GM18867 (cell line): Measurements from ENCODE around the gene CHST8.

Source experiments
- ATAC-seq: cut with Tn5 transposase; IDR thresholded peaks from one replicate; pipeline ENCODE4 v1.9.1; 2021; ENCODE audit warnings: mild to moderate bottlenecking, moderate library complexity; ENCODE audit not compliant: unreplicated experiment

The CHST8 gene

GRCh38 chr19:33706631-33707030 is 84.9 kb downstream of the CHST8 start:
- no peak for ATAC-seq

DNA sequence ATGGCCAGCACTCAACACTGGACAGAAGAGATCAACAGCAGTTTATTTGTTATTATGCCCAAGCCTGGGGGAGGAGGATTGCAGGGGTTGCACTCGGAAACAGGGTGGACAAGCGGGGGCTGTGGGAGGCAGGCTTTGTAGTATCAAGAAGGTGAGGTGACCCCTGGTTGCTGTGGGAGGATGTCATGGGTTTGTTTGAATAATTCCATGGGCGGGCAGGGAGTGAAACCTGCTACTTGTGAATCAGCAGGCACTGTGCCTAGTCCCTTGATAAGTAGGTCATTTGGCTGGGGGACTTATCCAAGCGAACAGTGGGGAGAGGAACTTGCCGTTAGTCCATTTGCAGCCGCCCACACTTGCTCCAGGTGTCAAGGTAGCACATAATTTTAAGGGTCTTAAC is 90.5 kb downstream of the CHST8 start:
- ATAC-seq, result no peak

DNA sequence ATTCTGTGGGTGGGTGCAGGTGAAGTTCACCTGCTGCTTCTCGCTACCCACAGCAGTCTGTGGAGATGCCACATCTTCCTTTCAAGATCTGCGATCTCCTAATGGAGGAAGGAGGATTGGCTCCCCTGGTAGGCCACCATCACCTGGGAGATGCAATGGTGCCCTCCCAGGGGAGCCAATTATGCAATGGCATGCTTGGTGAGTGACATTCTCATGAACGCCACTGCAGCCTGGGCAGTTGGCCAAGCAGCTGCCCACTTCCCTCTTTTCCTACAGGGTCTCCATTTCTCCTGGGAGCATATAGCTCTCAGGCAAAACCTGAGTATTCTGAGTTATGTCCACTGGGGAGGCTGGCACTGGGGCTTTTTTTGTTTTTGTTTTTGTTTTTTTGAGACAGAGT is 91.4 kb downstream of the CHST8 start:
- ATAC-seq, result no peak

DNA sequence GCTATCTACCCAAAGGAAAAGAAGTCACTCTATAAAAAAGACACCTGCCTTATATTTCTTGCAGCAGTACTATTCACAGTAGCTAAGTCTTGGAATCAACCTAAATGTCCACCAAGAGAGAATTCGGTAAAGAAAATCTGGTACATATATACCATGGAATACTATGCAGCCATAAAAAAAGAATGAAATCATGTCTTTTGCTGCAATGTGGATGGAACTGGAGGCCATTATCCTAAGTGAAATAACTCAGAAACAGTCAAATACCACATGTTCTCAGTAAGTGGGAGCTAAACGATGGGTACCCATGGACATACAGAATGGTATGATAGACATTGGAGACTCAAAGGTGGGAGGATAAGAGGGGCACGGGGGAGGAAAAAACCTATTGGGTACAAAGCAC is 92.4 kb downstream of the CHST8 start:
- no peak for ATAC-seq

GRCh38 chr19:33715462-33715861 is 93.7 kb downstream of the CHST8 start:
- no peak for ATAC-seq

DNA sequence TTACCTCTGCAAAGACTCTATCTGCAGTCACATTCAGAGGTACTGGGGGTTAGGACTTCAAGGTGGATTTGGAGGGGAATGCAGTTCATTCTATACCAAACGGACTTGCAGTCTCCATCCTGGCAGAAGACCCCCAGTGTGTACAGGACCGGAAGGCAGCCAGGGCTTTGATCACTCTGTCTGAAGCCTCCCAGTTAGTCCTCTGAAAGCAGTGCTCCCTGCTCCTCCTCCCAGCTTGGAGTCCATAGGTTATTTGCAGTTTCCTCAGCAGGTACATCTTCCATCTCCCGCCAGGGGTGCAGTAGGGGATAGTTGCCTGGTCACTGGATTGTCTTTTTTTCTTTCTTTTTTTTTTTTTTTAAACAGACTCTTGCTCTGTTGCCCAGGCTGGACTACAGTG is 96.1 kb downstream of the CHST8 start:
- no peak for ATAC-seq

DNA sequence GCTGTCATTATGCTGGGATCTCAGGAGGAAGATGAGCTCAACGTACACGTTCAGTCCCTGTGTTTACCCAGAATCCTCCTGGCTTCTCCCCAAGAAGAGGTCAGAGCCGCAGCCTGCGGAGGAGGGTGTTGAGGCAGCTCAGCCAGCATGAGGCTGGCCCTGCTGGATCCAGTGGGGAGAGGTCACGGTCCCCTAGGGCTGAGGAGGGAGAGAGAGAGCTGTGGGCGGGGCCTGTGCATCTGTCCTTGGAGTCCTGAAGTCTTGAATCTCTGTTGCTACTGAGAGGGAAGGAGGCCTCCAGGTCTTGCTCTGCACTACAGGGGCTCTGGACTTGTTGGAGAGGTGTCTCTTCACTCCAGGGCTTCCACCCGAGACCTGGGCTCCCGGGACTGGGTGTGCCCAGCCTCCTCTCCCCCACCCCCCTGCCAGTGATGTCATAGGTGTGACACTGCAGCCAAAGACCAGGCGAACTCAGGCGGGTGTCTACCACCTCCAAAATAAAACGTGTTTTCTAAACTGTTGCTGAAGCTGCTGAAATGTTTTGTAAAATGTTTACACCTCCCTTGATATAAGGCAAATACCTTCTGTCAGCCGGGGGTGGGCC is 97.0 kb downstream of the CHST8 start:
- no peak for ATAC-seq

GRCh38 chr19:33719366-33720154 is 97.8 kb downstream of the CHST8 start:
- ATAC-seq, result no peak

GRCh38 chr19:33720155-33720493 is 98.4 kb downstream of the CHST8 start:
- no peak for ATAC-seq

DNA sequence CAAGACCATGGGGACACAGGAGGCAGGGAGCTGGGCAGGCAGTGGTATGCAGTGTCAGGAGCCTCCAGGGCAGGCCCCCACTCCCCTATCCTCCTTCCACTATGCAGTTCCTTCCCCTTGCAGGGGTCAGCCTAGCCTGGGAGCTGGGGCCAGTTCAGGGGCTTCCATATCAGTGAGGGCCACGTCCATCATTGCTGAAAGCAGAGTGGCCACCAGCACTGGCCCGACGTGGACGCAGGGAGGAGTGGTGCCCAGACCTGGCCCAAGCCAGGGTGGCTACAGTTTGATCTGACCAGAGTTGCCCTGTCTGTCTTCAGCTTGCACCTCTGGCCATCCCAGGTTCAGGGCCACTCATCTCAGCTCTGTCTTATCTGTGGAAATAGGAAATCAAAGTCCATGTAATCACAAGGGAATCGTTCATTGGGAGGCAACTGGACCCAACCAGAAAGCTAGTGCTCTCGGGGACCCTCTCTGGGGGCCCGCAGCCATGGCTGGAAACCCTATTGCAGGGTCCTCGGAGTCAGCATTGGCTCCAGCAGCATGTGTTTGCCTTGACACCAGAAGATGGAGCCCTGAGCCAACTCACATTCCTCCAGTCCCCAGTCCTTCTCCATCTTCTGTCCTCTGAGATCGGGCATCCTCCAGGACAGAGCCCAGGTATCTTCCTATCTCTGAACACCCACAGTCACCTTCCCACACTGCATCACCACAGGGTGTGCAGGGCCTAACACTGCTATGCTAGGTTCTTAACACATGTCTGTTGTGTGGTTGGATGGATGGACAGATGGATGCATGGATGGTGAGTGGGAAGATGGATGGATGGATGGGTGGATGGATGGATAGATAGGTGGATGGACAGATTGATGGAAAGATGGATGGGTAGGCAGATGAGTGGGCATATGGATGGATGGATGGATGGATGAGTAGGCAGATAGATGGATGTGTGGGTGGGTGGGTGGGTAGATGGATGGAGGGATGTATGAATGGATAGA is 99.2 kb downstream of the CHST8 start:
- no peak for ATAC-seq

GRCh38 chr19:33721735-33722297 is 100.1 kb downstream of the CHST8 start:
- no peak for ATAC-seq

DNA sequence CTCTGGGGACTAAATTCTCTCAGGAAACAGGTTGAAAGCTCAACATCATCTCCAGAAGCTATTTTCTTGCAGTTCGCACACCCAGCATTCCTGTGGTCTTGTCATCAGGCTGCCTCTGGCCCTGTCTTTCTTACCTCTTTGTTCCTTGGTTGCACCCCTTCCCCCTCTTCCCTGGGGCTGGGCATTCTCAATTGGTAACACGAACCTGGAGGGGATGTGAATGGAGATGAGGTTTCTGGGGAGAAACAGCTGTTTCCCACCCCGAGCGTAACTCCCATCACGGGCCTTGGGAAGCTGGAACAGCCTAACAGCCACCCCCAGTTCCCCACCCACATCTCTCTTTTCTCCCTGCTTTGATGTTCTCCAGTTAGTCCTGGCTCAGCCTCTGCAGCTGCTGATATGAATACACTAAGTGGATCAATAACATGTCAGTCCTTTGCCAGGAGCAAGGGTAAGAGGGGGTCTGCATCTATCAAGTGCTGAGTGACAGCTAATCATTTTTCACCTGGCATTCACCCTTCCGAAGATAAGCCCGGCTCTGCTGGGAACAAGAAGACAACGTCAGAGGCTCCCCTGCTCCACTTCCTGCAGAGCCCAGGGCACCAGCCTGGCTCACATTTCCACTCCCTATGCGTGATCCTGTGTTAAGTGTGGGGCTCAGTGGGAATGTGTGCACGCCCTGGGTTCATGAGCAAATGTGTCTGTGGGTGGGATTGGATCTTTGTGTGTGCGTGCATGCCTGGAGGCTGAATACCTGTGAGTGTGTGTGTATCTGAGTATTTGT is 100.9 kb downstream of the CHST8 start:
- ATAC-seq, result no peak

DNA sequence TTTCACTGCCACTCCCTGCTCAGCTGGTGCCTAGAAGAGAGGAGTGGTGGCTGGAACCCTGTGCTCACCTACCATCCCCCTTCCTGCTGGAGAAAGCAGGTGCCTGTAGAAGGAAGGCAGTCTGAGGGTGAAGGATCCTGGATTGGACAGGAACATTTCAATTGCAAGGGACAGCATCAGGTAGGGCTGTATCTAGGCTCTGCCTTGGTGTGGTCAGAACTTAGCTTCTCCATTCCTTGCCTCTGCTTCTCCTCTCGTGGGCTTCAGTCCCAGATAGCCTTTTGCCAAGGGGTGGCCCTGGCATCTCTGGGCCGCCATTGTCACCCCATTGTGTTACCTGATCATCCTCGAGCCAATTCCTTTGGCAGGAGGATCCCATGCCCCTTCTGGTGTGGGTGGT is 101.8 kb downstream of the CHST8 start:
- ATAC-seq, result no peak

GRCh38 chr19:33724021-33724720 is 102.4 kb downstream of the CHST8 start:
- ATAC-seq, result no peak

DNA sequence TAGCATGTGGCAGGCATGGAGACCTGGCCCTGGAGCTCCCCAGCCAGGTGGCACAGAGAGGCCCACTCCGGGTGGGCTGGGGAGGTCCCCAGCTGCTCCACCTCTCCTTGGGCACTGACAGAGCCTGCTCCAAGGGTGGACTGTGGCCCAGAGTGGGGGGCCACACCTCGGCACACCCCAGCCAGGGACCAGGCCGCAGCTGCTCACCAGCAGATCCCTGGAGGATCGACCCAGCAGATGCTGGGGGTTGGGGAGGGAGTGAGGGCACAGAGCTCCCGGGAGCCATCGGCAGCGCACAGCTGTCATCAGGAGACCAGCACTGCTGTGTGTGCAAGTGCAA is 102.9 kb downstream of the CHST8 start:
- ATAC-seq, result no peak

DNA sequence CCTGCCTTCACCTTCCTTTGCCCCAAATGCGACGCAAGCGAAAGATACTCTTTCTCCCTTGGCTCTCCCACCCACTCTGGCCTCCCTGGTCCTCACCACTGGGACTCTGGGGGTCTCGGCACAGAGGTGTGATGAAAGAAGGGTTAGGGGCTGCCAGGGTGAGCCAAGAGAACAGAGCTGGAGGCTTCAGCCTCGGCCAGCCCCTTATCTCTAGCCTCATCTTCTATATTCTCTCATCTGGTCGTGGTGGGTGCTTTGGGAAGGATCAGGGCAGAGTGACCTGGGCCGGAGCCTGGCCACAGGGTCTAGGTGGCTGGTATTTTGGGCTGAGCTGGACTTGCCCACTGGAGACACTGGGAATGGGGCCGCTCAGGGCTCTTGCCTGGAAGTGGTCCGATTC is 103.8 kb downstream of the CHST8 start:
- ATAC-seq, result no peak

DNA sequence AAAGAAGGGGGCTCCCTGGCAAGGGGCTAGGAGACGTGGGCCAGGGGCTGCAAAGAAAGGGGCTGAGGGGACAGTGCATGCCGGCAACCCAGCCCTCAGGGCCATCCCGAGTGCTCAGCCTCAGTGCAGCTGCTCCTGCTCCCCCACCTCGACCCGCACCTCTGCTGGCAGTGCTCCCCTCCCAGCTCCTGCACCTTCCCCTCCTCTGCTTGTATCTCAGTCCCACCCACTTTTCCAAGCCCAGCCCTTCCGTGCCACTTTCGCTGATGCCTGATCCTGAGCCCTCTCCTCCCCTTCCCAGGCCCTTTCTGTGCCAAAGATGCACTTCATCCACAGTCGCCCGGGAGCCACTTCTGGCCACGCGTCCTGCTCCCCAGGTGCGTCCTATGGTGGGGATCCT is 105.0 kb downstream of the CHST8 start:
- ATAC-seq, result no peak

GRCh38 chr19:33727331-33727998 is 105.7 kb downstream of the CHST8 start:
- ATAC-seq, result no peak

DNA sequence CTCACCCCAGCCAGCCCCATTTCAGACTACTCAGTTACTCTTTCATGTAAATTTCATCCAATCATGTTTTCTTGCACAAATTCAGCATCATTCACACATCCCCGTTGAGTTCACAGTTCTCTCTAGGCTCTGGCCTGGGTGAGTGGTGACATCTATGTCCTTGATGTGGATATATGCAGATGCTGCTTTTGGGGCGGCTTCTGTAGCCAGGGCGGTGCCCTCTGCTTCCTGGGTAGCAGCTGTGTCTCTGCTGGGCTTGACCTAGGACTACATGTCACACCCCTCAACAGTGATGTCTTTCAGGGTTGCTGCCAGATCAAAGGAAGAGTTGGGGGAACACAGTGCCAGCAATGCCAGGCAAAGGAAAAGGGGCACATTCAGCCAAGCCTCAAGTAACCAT is 106.4 kb downstream of the CHST8 start:
- ATAC-seq, result no peak
